Myometrial cell (primary cell): Measurements from ENCODE around the gene TMCO1. TPM values are rescaled to one million over a fixed set of nuclear protein-coding genes. Genes with fewer than 3 reads are reported as not detected.

ENCODE experiments used
- total RNA-seq: library from RNA; depleted of rRNA; stranded (reverse); fragments of >200 nt; gene quantifications from 2 replicates; pipeline ENCODE4 v1.2.3, GENCODE V29; 2015

The TMCO1 gene, protein sequence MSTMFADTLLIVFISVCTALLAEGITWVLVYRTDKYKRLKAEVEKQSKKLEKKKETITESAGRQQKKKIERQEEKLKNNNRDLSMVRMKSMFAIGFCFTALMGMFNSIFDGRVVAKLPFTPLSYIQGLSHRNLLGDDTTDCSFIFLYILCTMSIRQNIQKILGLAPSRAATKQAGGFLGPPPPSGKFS
- 79.0 and 83.1 TPM in 2 replicates for total RNA-seq

DNA sequence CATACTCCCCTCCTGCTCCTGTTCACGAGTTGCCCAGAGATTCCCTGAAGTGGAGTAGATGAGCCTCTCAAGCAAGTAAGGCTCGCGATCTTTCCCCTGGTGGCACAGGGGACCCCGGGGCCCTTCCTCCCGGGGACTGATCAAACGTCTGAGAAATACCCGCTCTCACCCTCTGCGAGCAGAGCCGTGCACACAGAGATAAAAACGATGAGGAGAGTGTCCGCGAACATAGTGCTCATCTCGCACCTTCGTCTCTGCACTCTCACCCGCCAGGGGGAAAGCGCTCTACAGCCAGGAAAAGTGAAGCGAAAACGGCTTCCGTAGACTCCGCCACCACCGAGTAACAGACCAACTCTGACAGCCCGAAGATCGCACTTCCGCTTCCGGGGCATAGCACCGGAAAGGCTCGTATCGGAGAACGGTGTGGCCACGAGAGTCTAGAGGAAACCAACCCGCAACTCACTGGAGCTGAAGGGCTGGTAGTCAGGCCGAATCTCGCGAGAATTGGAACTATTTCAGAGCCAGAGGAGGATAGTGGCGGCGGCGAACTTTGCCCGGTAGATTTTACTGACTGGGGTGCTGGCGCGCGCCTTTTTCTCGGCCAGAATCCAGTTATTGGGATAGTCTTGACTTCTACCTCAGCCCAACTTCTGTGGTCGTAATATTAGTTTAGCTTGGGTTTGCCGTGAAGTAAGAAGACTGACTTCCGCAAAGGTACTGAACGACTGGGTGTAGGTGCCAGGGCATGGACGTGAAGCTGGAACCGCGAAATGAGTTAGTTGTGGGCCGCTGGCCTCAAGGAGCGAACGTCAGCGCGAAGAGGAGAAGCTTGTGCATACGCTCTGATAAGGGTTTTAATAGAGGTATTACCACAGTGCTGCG lies at the start of gene TMCO1:
TSS of gene TMCO1 (minus strand) at position 356 of the 882 bp plus-strand sequence. CDS start at position 239, 117 bp downstream.

DNA sequence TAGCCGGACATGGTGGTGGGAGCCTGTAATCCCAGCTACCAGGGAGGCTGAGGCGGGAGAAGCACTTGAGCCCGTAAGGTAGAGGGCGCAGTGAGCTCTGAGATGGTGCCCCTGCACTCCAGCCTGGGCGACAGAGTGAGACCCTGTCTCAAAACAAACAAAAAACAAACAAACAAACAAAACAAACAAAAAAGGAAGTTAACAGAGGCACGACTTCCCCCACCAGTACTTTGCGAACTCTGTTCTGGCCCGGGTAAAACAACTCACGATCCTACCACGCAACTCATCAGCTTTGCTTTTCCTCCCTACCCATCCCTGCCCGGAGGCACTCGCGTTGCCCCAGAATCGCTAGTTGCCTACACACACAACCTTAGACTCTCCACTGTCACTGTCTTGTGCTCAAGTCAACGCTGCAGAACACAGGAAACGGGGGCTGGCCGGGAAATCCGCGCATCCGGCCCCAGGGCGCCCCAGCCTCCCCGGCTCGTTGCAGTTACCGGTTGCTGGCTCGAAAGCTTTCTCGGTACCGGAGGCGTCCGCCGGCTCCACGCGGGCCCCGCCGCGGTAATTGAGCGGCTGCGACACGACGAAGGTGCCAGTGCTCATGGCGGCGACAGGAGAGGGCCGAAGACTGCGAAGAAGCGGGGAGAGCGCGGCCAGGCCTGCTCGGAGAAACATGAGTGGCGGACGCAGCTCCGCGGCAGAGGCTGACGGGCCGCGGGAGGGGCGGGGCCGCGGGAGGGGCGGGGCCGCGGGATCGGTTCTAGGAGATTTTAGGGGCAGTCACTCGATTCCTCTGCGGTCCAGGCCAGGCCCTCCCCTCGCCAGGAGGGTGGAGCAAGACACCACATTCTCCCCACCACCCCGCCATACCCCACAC lies 70.5 kb downstream of the TMCO1 start, which contains the start of gene ALDH9A1:
TSS of gene ALDH9A1 (minus strand) at position 682 of the 880 bp plus-strand sequence. CDS start at position 678, 4 bp downstream.

Other genes with a start within 250 kb of the TMCO1 start
- not detected in 2 replicates for gene LRRC52, start 224.9 kb downstream of the TMCO1 start, total RNA-seq
- 181 and 204 TPM in 2 replicates for gene MGST3, start 137.6 kb downstream of the TMCO1 start, total RNA-seq
- 135 and 139 TPM in 2 replicates for gene ALDH9A1, start 70.3 kb downstream of the TMCO1 start, total RNA-seq
- 50.7 and 68.0 TPM in 2 replicates for gene UCK2, start 58.7 kb upstream of the TMCO1 start, total RNA-seq